Spinal cord (tissue), 10 donors: ENCODE data around the gene FTCDNL1. TPM values are rescaled to one million over a fixed set of nuclear protein-coding genes. Genes with fewer than 3 reads are reported as not detected.

ENCODE experiments used
- DNase-seq, 6 donors: peaks; one replicate each; pipeline versions ENCODE4 v3.0.0 to v3.0.0-alpha.2; 2013 to 2015; ENCODE audit warnings: low spot score in 6 of 6, low read depth in 4 of 6
- H3K27ac ChIP-seq: one replicate; pipeline ENCODE4 v1.5.1; 2013; ENCODE audit warnings: low read depth, low read length, control low read depth
- H3K27me3 ChIP-seq: one replicate; pipeline ENCODE4 v1.6.1; 2013; ENCODE audit warnings: low read length; ENCODE audit not compliant: control insufficient read depth, insufficient read depth
- H3K36me3 ChIP-seq: one replicate; pipeline ENCODE4 v1.6.1; 2013; ENCODE audit warnings: low read length; ENCODE audit not compliant: control insufficient read depth, insufficient read depth
- H3K4me1 ChIP-seq: one replicate; pipeline ENCODE4 v1.6.1; 2013; ENCODE audit warnings: low read length; ENCODE audit not compliant: control insufficient read depth, insufficient read depth
- H3K4me3 ChIP-seq: one replicate; pipeline ENCODE4 v1.5.1; 2013; ENCODE audit warnings: low read depth, low read length, control low read depth
- H3K9me3 ChIP-seq: one replicate; pipeline ENCODE4 v1.6.1; 2013; ENCODE audit warnings: low read length; ENCODE audit not compliant: control insufficient read depth, insufficient read depth
- WGBS: methylation state at CpG from one replicate; pipeline ENCODE4 v1.1.5; 2013; ENCODE audit warnings: missing lambda C conversion rate; ENCODE audit not compliant: insufficient coverage; 5-methylcytosine and 5-hydroxymethylcytosine counted together
- polyA plus RNA-seq, 2 donors: library from polyadenylated mRNA; unstranded; fragments of 120-200 nt; gene quantifications; one replicate each; pipeline ENCODE4 v1.2.1, GENCODE V29; 2013; ENCODE audit not compliant: insufficient read length in 2 of 2
- total RNA-seq, 2 donors: library from RNA; depleted of rRNA in 1 of 2; stranded (reverse); fragments of 120-200 nt in 1 of 2; fragments of >200 nt in 1 of 2; gene quantifications; one replicate each; pipeline versions ENCODE4 v1.2.3 to v1.2.4, GENCODE V29; 2013 to 2014
- donor health status: healthy.

The FTCDNL1 gene
- total and polyA plus RNA-seq, 4 donors = 2.2 to 6.1 (median 3.6) TPM

DNA sequence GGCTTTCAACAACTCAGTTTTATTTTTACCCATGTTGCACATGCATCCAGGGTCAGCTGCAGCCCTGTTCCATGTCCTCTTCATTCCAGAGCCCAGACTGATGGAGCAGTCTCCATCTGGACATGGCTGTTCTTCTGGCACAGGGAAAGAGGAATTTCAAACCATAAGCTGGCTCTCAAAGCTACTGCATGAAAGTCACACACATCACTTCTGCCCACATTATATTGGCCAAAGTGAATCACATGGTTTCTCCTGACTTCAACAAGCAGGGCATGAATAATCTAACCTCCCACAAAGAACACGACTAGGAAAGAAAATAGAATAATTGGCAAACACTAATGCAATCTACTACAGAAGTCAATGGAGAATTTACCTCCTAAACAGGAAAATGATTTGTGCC is 94.2 kb downstream of the FTCDNL1 start:
- WGBS = no CpG with 5 or more reads among the region's 1 CpG
- H3K4me1 ChIP-seq = peaks cover 3% of the 10 kb centered on the region
- no peaks in the 10 kb centered on the region for H3K9me3 ChIP-seq
- DNase-seq = peak in 2 of 6 donors; percentile 14 to 34
- no peaks in the 10 kb centered on the region for H3K27me3 ChIP-seq
- H3K27ac ChIP-seq = no peak overlapping the region
- H3K4me3 ChIP-seq = no peak overlapping the region
- no peaks in the 10 kb centered on the region for H3K36me3 ChIP-seq

DNA sequence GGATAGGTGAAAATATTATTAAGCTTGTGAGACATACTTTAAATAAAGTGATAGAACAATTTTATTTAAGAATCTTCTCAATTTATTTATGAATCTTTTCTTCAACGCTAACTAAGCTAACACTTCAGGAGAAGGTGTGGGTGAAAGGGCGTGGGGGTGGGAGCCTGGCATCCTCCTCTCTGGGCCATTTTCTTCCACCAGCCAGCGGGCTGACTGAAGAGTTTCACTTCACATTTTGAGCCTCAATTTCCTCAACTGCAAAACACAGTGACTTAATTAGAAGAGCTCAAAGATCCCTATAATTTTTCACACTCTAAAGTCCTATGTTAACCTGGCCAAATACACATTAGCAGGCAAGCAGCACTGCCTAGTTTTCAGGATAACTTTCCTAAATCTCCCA is 94.8 kb downstream of the FTCDNL1 start:
- H3K4me3 ChIP-seq = no peak overlapping the region
- H3K4me1 ChIP-seq = peaks cover 3% of the 10 kb centered on the region
- no peaks in the 10 kb centered on the region for H3K36me3 ChIP-seq
- DNase-seq = no peak
- no peaks in the 10 kb centered on the region for H3K9me3 ChIP-seq
- no peaks in the 10 kb centered on the region for H3K27me3 ChIP-seq
- no peak overlapping the region for H3K27ac ChIP-seq
- WGBS = 95% methylated on average over 3 of the region's 3 CpGs

DNA sequence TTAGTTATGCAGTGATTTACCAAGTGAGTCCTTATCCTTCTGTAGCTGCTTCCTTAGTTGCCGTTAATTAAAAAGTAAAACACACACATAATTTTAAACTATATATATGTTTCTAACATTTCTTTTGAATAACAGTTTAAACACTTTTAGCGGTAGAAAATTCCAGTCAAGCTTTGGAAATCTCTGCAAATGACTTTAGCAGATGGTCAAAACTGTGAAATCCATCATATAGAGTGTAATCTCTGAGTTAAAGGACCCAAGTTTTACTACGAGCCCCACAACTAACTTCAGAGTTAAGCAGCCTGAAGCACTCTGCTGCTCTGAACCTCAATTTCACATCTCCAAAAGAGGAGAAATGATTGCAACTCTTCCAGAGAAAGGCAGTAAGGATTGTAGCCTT is 96.2 kb downstream of the FTCDNL1 start:
- H3K27me3 ChIP-seq = no peaks in the 10 kb centered on the region
- peaks cover 3% of the 10 kb centered on the region for H3K4me1 ChIP-seq
- H3K4me3 ChIP-seq = no peak overlapping the region
- DNase-seq = no peak
- H3K9me3 ChIP-seq = no peaks in the 10 kb centered on the region
- WGBS = no CpG with 5 or more reads among the region's 3 CpGs
- no peaks in the 10 kb centered on the region for H3K36me3 ChIP-seq
- H3K27ac ChIP-seq = no peak overlapping the region

DNA sequence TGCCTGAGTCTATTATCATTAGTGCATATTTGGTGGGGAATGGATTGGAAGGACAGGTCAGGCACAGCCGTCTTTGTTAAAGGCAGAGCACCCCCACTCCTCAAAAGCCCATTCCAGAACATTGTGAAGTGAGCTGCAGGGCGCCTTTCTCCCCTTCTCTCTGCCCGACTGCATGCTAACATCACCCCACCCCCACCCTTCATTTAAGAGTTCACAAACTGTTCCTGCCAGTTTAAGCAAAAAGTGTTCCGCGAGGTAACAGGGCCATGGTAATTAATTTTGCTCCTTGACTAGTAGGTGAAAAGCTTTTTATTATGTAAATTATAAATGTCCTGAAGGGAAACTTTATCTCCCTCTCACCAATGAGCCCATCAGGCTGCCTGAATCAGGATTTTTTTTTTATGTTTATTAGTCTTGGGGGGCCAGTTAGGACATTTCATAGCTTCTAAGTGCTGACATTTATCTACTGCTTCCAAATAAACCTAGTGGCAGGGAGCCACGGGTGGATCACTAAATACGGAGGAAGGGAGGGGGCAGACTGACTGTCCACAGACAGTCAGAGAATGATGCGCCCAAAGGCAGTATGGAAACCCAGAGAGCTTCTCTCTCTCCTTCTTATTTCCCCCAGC is 99.4 kb downstream of the FTCDNL1 start:
- Histone ChIP-seq H3K9me3 (no peaks in the 10 kb centered on the region), H3K27ac (no peak overlapping the region), H3K27me3 (no peaks in the 10 kb centered on the region), H3K4me3 (no peak overlapping the region), H3K4me1 (peaks cover 3% of the 10 kb centered on the region), H3K36me3 (no peaks in the 10 kb centered on the region)
- 13% methylated on average over 3 of the region's 8 CpGs for WGBS
- DNase-seq = peak in 2 of 6 donors; percentile 48 to 91

DNA sequence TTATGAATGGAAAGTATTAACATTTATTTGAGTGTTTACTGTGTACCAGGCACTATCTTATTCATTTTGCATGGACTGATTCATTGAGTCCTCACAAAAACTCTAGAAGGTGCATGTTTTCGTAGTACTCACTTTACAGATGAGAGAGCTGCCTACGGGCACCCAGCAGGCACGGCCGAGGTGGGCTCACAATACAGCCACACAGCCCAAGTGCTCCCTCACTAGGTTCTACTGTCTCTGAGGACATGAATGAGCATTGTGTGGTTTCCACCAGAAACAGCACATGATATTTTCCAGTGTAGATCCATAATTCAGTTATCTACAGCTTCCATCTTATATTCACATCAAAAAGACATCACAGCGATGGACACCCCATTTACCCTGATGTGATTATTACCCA is 101.4 kb downstream of the FTCDNL1 start:
- WGBS = 100% methylated on average over 1 of the region's 5 CpGs
- Histone ChIP-seq H3K4me1 (peaks cover 6% of the 10 kb centered on the region), H3K27ac (no peak overlapping the region), H3K9me3 (no peaks in the 10 kb centered on the region), H3K4me3 (no peak overlapping the region), H3K27me3 (no peaks in the 10 kb centered on the region), H3K36me3 (no peaks in the 10 kb centered on the region)
- DNase-seq = no peak

DNA sequence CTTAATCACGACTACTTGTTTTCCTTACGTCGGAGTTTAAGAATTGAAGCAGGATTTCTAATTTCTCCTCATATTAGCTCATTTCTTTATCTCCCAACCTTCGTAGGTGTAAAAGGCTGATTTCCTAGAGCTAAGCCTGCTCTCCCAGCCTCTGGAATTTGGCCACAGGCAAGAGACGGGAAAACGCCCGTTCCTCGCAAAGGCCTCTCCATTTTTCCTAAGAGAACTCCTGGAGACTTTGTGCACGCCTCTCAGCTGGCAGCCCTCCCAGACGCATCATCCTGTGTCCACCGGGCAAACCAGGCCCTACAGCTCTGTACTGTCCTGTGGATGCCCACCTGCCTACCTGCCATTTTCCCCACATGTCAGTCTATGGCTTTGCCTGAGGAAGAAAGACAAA is 106.3 kb downstream of the FTCDNL1 start:
- Histone ChIP-seq H3K9me3 (no peaks in the 10 kb centered on the region), H3K27ac (no peak overlapping the region), H3K27me3 (peaks cover 4% of the 10 kb centered on the region), H3K36me3 (no peaks in the 10 kb centered on the region), H3K4me1 (peaks cover 7% of the 10 kb centered on the region), H3K4me3 (no peak overlapping the region)
- 68% methylated on average over 10 of the region's 11 CpGs for WGBS
- DNase-seq = no peak

DNA sequence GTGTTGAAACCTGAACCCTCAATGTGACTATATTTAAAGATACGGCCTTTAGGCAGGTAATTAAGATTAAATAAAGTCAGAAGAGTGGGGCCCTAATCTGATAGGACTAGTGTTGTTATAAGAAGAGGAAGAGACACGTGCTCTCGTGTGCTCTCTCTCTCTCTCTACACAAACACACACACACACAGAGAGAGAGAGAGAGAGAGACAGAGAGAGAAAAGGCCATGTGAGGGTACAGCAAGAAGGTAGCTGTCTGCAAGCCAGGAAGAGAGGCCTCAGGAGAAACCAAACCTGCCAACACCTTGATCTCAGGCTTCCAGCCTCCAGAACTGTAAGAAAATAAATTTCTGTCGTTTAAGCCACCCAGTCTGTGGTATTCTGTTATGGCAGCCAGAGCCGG is 106.7 kb downstream of the FTCDNL1 start:
- Histone ChIP-seq H3K4me1 (peaks cover 7% of the 10 kb centered on the region), H3K36me3 (no peaks in the 10 kb centered on the region), H3K27ac (no peak overlapping the region), H3K9me3 (no peaks in the 10 kb centered on the region), H3K4me3 (no peak overlapping the region), H3K27me3 (peaks cover 4% of the 10 kb centered on the region)
- WGBS = 84% methylated on average over 3 of the region's 5 CpGs
- DNase-seq = no peak

DNA sequence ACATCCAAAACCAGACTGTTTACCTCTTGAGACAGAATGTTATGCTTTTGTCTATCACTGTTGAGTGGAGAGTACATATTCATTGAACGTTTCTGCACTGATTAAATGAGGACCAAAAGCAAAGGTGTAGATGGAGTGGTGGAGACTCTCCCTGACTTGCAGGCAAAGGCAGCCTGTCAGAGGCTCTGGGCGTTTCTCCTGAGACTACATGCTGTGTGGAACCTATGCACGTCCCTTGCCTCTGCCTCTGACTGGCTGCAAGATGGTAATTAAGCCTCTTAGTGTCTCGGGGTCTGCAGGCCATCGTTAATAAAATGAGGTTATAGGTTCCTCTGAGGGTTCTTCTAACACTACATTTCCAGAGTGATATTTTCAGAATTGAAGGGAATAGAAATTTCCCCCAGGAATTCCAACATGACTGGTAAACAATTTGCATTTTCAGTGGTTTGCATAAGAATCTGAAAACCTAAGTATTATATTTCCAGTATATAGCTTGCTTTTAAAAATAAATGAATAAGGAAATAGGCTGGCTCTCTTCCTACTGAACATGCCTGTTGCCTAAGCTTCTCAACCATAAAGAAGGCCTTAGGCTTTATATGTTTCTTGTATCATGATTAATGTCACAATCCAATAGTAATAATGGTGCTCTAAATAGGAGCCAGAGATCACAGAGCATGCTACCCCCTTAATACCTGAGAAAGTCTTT is 107.4 kb downstream of the FTCDNL1 start:
- Histone ChIP-seq H3K27me3 (peaks cover 4% of the 10 kb centered on the region), H3K4me3 (no peak overlapping the region), H3K9me3 (no peaks in the 10 kb centered on the region), H3K4me1 (peaks cover 7% of the 10 kb centered on the region), H3K36me3 (no peaks in the 10 kb centered on the region), H3K27ac (no peak overlapping the region)
- 75% methylated on average over 2 of the region's 5 CpGs for WGBS
- no peak for DNase-seq

DNA sequence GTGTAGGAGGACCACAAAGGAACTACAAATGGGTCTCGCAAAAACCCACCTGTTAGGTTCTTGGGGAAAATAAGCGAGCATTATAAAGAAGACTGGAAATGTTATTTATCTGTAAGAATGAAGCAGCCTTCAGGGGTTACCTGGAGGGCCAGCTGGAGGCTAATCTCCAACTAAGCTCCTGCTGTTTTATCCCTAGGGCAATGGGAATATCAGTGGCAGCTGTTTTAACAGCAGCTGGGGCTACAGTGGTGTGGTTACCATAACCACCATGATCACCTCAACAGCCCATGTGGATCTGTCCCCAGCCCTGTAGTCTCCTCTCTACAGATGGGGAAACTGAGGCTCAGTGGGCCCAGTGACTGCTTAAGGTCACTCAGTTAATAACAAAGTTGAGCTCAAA is 108.1 kb downstream of the FTCDNL1 start:
- DNase-seq = no peak
- no peak overlapping the region for H3K27ac ChIP-seq
- H3K4me3 ChIP-seq = no peak overlapping the region
- H3K9me3 ChIP-seq = no peaks in the 10 kb centered on the region
- H3K4me1 ChIP-seq = peaks cover 7% of the 10 kb centered on the region
- H3K27me3 ChIP-seq = peaks cover 5% of the 10 kb centered on the region
- H3K36me3 ChIP-seq = no peaks in the 10 kb centered on the region
- WGBS = no CpG with 5 or more reads among the region's 2 CpGs

DNA sequence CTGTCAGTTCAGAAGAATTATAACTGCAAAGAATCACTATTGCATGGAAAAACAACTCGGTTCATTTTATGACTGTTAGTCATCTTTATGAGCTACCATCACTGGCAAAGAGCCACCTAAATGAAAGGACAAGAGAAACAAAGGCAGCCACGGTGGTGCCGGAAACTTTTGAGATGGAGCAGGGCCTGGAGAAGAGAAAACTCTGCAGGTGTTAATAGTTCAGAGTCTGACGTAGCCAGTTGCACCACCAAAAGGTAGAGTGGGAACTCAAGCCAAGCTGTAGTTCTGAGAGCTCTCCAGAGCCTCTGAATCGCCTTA is 110.9 kb downstream of the FTCDNL1 start:
- H3K27ac ChIP-seq = no peak overlapping the region
- no peak for DNase-seq
- H3K27me3 ChIP-seq = peaks cover 6% of the 10 kb centered on the region
- H3K9me3 ChIP-seq = no peaks in the 10 kb centered on the region
- H3K4me3 ChIP-seq = no peak overlapping the region
- peaks cover 7% of the 10 kb centered on the region for H3K4me1 ChIP-seq
- H3K36me3 ChIP-seq = no peaks in the 10 kb centered on the region
- WGBS = 48% methylated on average over 4 of the region's 5 CpGs
